Thoracic aorta (tissue), 2 donors: ENCODE data around the gene INTS1. TPM values are rescaled to one million over a fixed set of nuclear protein-coding genes. Genes with fewer than 3 reads are reported as not detected.
A peak's percentile ranks its signal among the peaks of the same experiment; 100 is the strongest.

ENCODE experiments used
- ATAC-seq: fragments of 150-250 bp; one replicate; pipeline ENCODE4 v1.8.0; 2017; ENCODE audit warnings: low read depth; ENCODE audit not compliant: insufficient number of reproducible peaks, low FRiP score
- DNase-seq: peaks from one replicate; pipeline ENCODE4 v3.0.0-alpha.2; 2020; ENCODE audit warnings: low spot score
- H3K27ac ChIP-seq, 2 donors: fragments of 200-600 bp; sonication (generic); 1 replicate in 1 of 2; 2 replicates in 1 of 2; pipeline ENCODE4 v1.5.1; 2016; ENCODE audit warnings: mild to moderate bottlenecking in 2 of 2, moderate library complexity in 2 of 2
- H3K27me3 ChIP-seq: fragments of 200-600 bp; sonication (generic); replicated peaks from 2 replicates; pipeline ENCODE4 v1.6.0; 2016; ENCODE audit warnings: mild to moderate bottlenecking; ENCODE audit not compliant: insufficient read depth
- H3K36me3 ChIP-seq: fragments of 200-600 bp; sonication (generic); one replicate; pipeline ENCODE4 v1.5.1; 2016
- H3K4me1 ChIP-seq, 2 donors: fragments of 200-600 bp; sonication (generic); 1 replicate in 1 of 2; 2 replicates in 1 of 2; pipeline versions ENCODE4 v1.5.1 to v1.6.0; 2016; ENCODE audit warnings: low read depth in 2 of 2, mild to moderate bottlenecking in 1 of 2; ENCODE audit not compliant: control insufficient read depth in 1 of 2
- H3K4me3 ChIP-seq: fragments of 200-600 bp; sonication (generic); 2 replicates; pipeline ENCODE4 v1.5.1; 2016; ENCODE audit warnings: mild to moderate bottlenecking
- H3K9me3 ChIP-seq: fragments of 200-600 bp; sonication (generic); 2 replicates; pipeline ENCODE4 v1.5.1; 2016
- total RNA-seq, 2 donors: library from RNA; depleted of rRNA; stranded (reverse); fragments of >200 nt; gene quantifications; one replicate each; pipeline versions ENCODE4 v1.1.0 to v1.2.3, GENCODE V29; 2016
- TF ChIP-seq, protein P1 (sequence below): fragments of 200-600 bp; sonication (generic); IDR thresholded peaks from one replicate; pipeline ENCODE4 v1.5.1; 2019; ENCODE audit warnings: antibody characterized with exemption

The INTS1 gene
- total RNA-seq, 2 donors from 2014 or later: 59.8 to 89.6 TPM

DNA sequence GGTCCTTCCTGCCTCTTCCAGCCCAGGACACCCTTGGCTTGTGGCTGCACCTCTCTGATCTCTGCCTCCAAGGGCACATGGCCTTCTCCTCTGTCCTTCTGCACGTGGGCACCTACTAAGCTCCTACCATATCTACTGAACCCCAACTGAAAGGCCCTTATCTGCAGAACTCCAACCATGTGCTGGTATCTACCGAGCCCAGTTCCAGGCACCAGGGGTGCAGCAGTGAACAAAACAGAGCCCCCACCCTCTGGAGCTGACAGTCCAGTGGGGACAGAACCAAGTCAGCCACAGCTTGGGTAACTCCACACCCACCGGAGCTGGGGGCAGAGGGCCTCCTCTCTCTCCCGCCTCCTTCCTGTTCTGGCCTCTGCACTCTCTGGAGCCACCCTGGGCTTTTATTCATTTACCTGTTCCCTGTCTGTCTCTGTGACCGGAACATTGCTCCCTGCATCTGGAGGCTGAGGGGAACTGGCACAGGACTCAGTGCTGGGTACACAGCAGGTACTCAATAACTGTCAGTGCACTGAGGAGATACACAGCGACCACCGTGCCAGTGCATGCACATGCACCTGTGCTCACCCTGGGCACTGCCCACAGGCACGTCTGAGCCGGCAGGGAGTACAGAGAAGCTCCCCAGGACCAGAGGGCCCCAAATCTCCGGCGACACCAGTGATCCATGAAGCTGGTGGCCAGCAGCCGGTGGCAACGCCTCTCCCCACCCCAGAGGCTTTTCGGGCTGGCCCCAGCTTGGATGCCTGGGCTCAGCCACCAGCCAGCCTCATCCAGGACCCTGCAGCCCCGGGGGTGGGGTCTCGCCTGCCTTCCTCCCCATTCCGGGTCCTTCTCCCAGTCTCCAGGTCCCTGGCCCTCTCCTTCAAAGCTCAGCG, 46.9 kb downstream of the INTS1 start:
- no peak overlapping the region for H3K27ac ChIP-seq
- DNase-seq: no peak

DNA sequence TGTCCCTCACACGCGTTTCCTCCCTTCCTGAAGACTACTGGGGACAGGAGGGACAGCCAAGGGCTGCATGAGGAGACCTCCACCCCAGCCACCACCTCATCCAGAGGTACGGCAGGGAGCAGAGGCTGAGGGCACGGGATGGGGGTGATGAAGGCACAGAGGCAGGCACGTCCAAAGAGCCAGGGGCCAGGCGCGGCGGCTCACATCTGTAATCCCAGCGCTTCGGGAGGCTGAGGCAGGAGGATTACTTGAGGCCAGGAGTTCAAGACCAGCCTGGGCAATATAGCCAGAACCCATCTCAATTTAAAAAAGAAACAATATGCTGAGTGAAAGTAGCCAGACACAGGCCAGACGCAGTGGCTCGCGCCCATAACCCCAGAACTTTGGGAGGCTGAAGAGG, 48.2 kb downstream of the INTS1 start:
- ATAC-seq (no peak), DNase-seq (no peak)
- no peak overlapping the region for H3K27ac ChIP-seq
- H3K4me3 ChIP-seq: no peak overlapping the region
- H3K36me3 ChIP-seq: no peaks in the 10 kb centered on the region
- H3K27me3 ChIP-seq: no peaks in the 10 kb centered on the region
- H3K9me3 ChIP-seq: no peaks in the 10 kb centered on the region
- TF ChIP-seq, protein P1, sequence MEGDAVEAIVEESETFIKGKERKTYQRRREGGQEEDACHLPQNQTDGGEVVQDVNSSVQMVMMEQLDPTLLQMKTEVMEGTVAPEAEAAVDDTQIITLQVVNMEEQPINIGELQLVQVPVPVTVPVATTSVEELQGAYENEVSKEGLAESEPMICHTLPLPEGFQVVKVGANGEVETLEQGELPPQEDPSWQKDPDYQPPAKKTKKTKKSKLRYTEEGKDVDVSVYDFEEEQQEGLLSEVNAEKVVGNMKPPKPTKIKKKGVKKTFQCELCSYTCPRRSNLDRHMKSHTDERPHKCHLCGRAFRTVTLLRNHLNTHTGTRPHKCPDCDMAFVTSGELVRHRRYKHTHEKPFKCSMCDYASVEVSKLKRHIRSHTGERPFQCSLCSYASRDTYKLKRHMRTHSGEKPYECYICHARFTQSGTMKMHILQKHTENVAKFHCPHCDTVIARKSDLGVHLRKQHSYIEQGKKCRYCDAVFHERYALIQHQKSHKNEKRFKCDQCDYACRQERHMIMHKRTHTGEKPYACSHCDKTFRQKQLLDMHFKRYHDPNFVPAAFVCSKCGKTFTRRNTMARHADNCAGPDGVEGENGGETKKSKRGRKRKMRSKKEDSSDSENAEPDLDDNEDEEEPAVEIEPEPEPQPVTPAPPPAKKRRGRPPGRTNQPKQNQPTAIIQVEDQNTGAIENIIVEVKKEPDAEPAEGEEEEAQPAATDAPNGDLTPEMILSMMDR: no peak
- peaks cover 19 to 50% of the 10 kb centered on the region in 2 donors for H3K4me1 ChIP-seq

More for the DNA sequence above, 46.9 kb downstream of the INTS1 start:
- Histone ChIP-seq H3K27me3 (no peaks in the 10 kb centered on the region), H3K9me3 (no peaks in the 10 kb centered on the region), H3K4me1 (peaks cover 28 to 63% of the 10 kb centered on the region in 2 donors), H3K36me3 (no peaks in the 10 kb centered on the region), H3K4me3 (peak overlapping the region; percentile 99)
- no peak for ATAC-seq
- TF ChIP-seq, protein P1: no peak

DNA sequence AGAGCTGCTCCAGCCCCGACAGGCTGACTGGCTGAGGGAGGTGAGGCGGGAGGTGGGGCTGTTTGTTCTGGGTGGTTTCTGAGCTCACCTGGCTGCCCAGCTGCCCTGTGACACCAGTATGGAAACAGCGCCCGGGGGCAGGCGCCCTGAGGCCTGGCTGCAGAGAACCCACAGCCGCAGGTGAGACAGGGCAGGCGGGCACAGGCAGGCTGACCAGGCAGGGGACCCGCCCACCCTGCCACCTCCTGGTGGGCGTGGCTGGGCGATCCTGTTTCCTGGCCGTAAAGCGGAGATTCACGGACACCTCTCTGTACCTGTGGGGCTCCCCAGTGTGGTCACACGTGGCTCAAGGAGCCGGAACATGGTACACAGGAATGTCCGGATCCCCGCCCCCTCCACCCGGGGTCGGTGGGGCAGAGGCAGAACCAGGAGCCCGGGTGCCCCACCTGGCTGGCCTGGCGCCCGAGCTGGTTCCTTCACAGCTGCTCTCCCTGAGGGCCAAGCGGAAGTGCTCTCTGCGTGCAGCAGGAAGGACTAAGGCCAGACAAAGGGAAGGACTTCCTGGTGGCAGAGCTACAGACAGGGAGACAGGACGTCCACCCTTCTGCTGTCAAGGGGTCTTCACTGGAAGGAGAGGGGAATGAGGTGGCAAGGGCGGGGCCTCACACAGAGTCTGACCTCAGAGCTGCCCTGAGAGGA, 48.8 kb downstream of the INTS1 start:
- Histone ChIP-seq H3K4me1 (peaks cover 18 to 45% of the 10 kb centered on the region in 2 donors), H3K9me3 (no peaks in the 10 kb centered on the region), H3K27ac (no peak overlapping the region), H3K27me3 (no peaks in the 10 kb centered on the region), H3K36me3 (no peaks in the 10 kb centered on the region), H3K4me3 (no peak overlapping the region)
- ATAC-seq (no peak), DNase-seq (no peak)
- TF ChIP-seq, protein P1: no peak

DNA sequence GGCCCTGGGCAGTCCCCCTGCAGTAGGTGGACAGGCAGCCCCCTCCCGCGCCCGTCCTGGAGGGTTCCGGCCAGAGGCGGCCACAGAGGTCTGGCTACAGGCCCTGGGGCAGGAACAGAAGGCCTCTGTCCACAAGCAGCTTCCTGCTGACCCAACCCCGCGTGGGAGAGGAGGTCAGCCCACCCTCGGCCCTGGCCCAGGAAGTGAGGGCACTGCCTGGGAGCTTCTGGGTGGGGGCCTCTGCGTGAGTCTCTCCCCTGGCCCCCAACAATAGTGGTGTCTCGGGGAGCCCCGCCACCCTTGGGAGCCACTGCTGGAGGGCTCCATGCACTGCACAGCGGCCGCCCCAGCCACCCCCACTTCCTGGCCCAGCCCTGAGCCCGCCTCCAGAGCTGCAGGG, 49.6 kb downstream of the INTS1 start:
- TF ChIP-seq, protein P1: no peak
- H3K4me1 ChIP-seq: peaks cover 12 to 39% of the 10 kb centered on the region in 2 donors

DNA sequence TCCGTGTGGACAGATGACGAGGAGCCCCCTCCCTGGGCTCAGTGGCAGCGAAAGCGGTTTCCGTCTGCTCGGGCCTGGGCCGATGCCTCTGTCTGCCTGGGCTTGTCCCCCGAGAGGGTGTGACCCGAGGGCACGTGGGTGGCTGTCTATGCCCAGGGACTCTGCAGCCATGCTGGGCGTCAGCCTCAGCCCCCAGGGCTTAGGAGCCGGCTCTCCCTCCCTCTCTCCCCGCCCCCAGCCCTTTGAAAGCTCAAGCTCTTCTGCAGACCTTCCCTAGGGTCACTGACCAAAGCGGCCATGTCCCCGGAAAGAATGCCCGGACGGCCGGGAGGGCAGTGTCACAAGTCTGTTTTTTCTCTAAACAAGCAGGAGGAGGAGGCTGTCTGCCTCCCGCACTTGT, 52.0 kb downstream of the INTS1 start:
- TF ChIP-seq, protein P1: no peak
- Histone ChIP-seq H3K27ac (no peak overlapping the region), H3K27me3 (no peaks in the 10 kb centered on the region), H3K4me3 (no peak overlapping the region), H3K9me3 (no peaks in the 10 kb centered on the region), H3K4me1 (peaks cover 0 to 24% of the 10 kb centered on the region in 2 donors), H3K36me3 (no peaks in the 10 kb centered on the region)
- no peak for ATAC-seq
- DNase-seq: no peak

More for the DNA sequence above, 49.6 kb downstream of the INTS1 start:
- H3K9me3 ChIP-seq: no peaks in the 10 kb centered on the region
- DNase-seq (no peak), ATAC-seq (no peak)
- no peaks in the 10 kb centered on the region for H3K36me3 ChIP-seq
- no peak overlapping the region for H3K27ac ChIP-seq
- H3K27me3 ChIP-seq: no peaks in the 10 kb centered on the region
- H3K4me3 ChIP-seq: no peak overlapping the region
